Liver (tissue), 9 donors: ENCODE data around the gene TERT. TPM values are rescaled to one million over a fixed set of nuclear protein-coding genes. Genes with fewer than 3 reads are reported as not detected.

ENCODE experiments used
- DNase-seq: peaks from one replicate; pipeline ENCODE4 v3.0.0-alpha.2; 2017; ENCODE audit warnings: low spot score
- H3K27ac ChIP-seq, 2 donors: one replicate each; pipeline ENCODE4 v1.7.0; 2013; ENCODE audit warnings: inconsistent platforms in 2 of 2, low read length in 2 of 2, control low read depth in 1 of 2, low read depth in 1 of 2, mild to moderate bottlenecking in 1 of 2
- H3K27me3 ChIP-seq, 4 donors: one replicate each; pipeline versions ENCODE4 v1.6.1 to v1.7.0; 2013; ENCODE audit warnings: low read length in 3 of 4, inconsistent platforms in 1 of 4, mild to moderate bottlenecking in 1 of 4, moderate library complexity in 1 of 4; ENCODE audit not compliant: control insufficient read depth in 4 of 4, insufficient read depth in 4 of 4
- H3K36me3 ChIP-seq, 4 donors: one replicate each; pipeline versions ENCODE4 v1.6.1 to v1.7.0; 2013; ENCODE audit warnings: low read length in 3 of 4, mild to moderate bottlenecking in 3 of 4, low read depth in 1 of 4, moderate library complexity in 1 of 4; ENCODE audit not compliant: control insufficient read depth in 4 of 4, insufficient read depth in 3 of 4
- H3K4me1 ChIP-seq, 4 donors: one replicate each; pipeline versions ENCODE4 v1.6.1 to v1.7.0; 2013; ENCODE audit warnings: low read length in 3 of 4, mild to moderate bottlenecking in 3 of 4, moderate library complexity in 1 of 4; ENCODE audit not compliant: control insufficient read depth in 4 of 4, insufficient read depth in 4 of 4
- H3K4me3 ChIP-seq, 3 donors: one replicate each; pipeline versions ENCODE4 v1.6.1 to v1.7.0; 2013; ENCODE audit warnings: low read length in 3 of 3, control low read depth in 1 of 3, low read depth in 1 of 3, mild to moderate bottlenecking in 1 of 3
- H3K9ac ChIP-seq, 2 donors: one replicate each; pipeline ENCODE4 v1.7.0; 2013; ENCODE audit warnings: low read length in 2 of 2, mild to moderate bottlenecking in 2 of 2, moderate library complexity in 2 of 2, control low read depth in 1 of 2, low read depth in 1 of 2
- H3K9me3 ChIP-seq, 4 donors: one replicate each; pipeline versions ENCODE4 v1.6.1 to v1.7.0; 2013; ENCODE audit warnings: low read length in 3 of 4; ENCODE audit not compliant: control insufficient read depth in 4 of 4
- ATF3 ChIP-seq: IDR thresholded peaks from 2 replicates; pipeline ENCODE4 v1.6.1; 2016; ENCODE audit warnings: antibody characterized with exemption
- CTCF ChIP-seq: fragments of 150-350 bp; IDR thresholded peaks from 2 replicates; pipeline ENCODE4 v1.5.1; 2017; ENCODE audit warnings: improper control_type of control experiment, low read depth, low read length; ENCODE audit not compliant: missing input control
- EGR1 ChIP-seq, 2 donors: IDR thresholded peaks; 2 replicates each; pipeline ENCODE4 v1.6.1; 2016 to 2018; ENCODE audit warnings: antibody characterized with exemption in 2 of 2, low read depth in 2 of 2
- FOXA1 ChIP-seq: IDR thresholded peaks from 2 replicates; pipeline ENCODE4 v1.6.1; 2016; ENCODE audit warnings: antibody characterized with exemption
- FOXA2 ChIP-seq: IDR thresholded peaks from 2 replicates; pipeline ENCODE4 v1.6.1; 2016; ENCODE audit warnings: antibody characterized with exemption
- GABPA ChIP-seq, 2 donors: IDR thresholded peaks in 1 of 2; conservative IDR thresholded peaks in 1 of 2; 2 replicates each; pipeline ENCODE4 v1.6.1; 2016; ENCODE audit warnings: antibody characterized with exemption in 2 of 2, mild to moderate bottlenecking in 1 of 2, moderate library complexity in 1 of 2
- HNF4A ChIP-seq, 2 donors: conservative IDR thresholded peaks; 2 replicates each; pipeline ENCODE4 v1.6.1; 2016; ENCODE audit warnings: antibody characterized with exemption in 2 of 2, mild to moderate bottlenecking in 2 of 2
- HNF4G ChIP-seq: IDR thresholded peaks from 2 replicates; pipeline ENCODE4 v1.6.1; 2016; ENCODE audit warnings: antibody characterized with exemption
- JUND ChIP-seq, 2 donors: IDR thresholded peaks; 2 replicates each; pipeline ENCODE4 v1.6.1; 2016; ENCODE audit warnings: antibody characterized with exemption in 2 of 2
- MAX ChIP-seq: IDR thresholded peaks from 2 replicates; pipeline ENCODE4 v1.6.1; 2016; ENCODE audit warnings: antibody characterized with exemption
- NR2F2 ChIP-seq: IDR thresholded peaks from 2 replicates; pipeline ENCODE4 v1.6.1; 2016; ENCODE audit warnings: antibody characterized with exemption
- RAD21 ChIP-seq, 2 donors: IDR thresholded peaks; 2 replicates each; pipeline ENCODE4 v1.6.1; 2016; ENCODE audit warnings: antibody characterized with exemption in 2 of 2, mild to moderate bottlenecking in 2 of 2
- REST ChIP-seq: IDR thresholded peaks from 2 replicates; pipeline ENCODE4 v1.6.1; 2016; ENCODE audit warnings: antibody characterized with exemption, mild to moderate bottlenecking
- RXRA ChIP-seq, 2 donors: IDR thresholded peaks; 2 replicates each; pipeline ENCODE4 v1.6.1; 2017 to 2018; ENCODE audit warnings: antibody characterized with exemption in 2 of 2, mild to moderate bottlenecking in 1 of 2
- SP1 ChIP-seq: IDR thresholded peaks from 2 replicates; pipeline ENCODE4 v1.6.1; 2018; ENCODE audit warnings: antibody characterized with exemption, mild to moderate bottlenecking
- TAF1 ChIP-seq: conservative IDR thresholded peaks from 2 replicates; pipeline ENCODE4 v1.6.1; 2016; ENCODE audit warnings: antibody characterized with exemption, mild to moderate bottlenecking
- YY1 ChIP-seq: IDR thresholded peaks from 2 replicates; pipeline ENCODE4 v1.6.1; 2016; ENCODE audit warnings: antibody characterized with exemption, mild to moderate bottlenecking
- ZBTB33 ChIP-seq: IDR thresholded peaks from 2 replicates; pipeline ENCODE4 v1.6.1; 2016; ENCODE audit warnings: antibody characterized with exemption
- WGBS: extraction: QIAGEN DNeasy Blood & Tissue Kit; methylation state at CpG from one replicate; pipeline ENCODE4 v1.1.7; 2013; 5-methylcytosine and 5-hydroxymethylcytosine counted together
- polyA plus RNA-seq, 2 donors: library from polyadenylated mRNA; stranded (reverse) in 1 of 2; unstranded in 1 of 2; fragments of 200-250 nt in 1 of 2; fragments of >200 nt in 1 of 2; fragmentation: Nextera tagmentation in 1 of 2; extraction: Ambion mirVana in 1 of 2; gene quantifications; one replicate each; pipeline versions ENCODE4 v1.2.1 to v1.2.3, GENCODE V29; 2013 to 2015
- total RNA-seq, 2 donors: library from RNA; depleted of rRNA; stranded (reverse); fragments of >200 nt; gene quantifications; one replicate each; pipeline ENCODE4 v1.2.3, GENCODE V29; 2014
- donor health status: healthy.
- donor health status: healthy.
- donor health status: healthy.
- donor health status: healthy.
- donor health status: healthy.

The TERT gene
- total and polyA plus RNA-seq, 4 donors = 0.14 TPM; not detected in 3

GRCh38 chr5:1315709-1316587 lies 21.1 kb upstream of the TERT start:
- Histone ChIP-seq H3K27ac (peak overlapping the region; percentile 32 to 56), H3K4me1 (peaks cover 7 to 17% (median 15%) of the 10 kb centered on the region in 4 donors), H3K9ac (no peak overlapping the region), H3K27me3 (no peaks in the 10 kb centered on the region), H3K9me3 (no peaks in the 10 kb centered on the region), H3K36me3 (peaks cover 9 to 36% (median 18%) of the 10 kb centered on the region in 4 donors), H3K4me3 (peak overlapping the region in 2 of 3 donors; percentile 3 to 29)
- WGBS = 14% methylated on average over 33 of the region's 33 CpGs
- no peak for DNase-seq
- TF ChIP-seq JUND (IDR thresholded peaks at IDR 0.05) (peak in 1 of 2 donors; percentile 30), SP1 (peak; percentile 74), EGR1 (IDR thresholded peaks at IDR 0.05; ENCODE audit: low read depth in 2 of 2) (no peak), TAF1 (no peak), HNF4A (conservative IDR thresholded peaks at IDR 0.05) (peak in 1 of 2 donors; percentile 68), RAD21 (IDR thresholded peaks at IDR 0.05) (peak in 1 of 2 donors; percentile 34), CTCF (no peak), YY1 (peak; percentile 46), HNF4G (no peak), RXRA (IDR thresholded peaks at IDR 0.05) (peak; percentile 32 to 93), FOXA2 (peak; percentile 52), FOXA1 (no peak), REST (peak; percentile 76), NR2F2 (no peak), ZBTB33 (no peak), ATF3 (no peak), MAX (peak; percentile 68), GABPA (IDR thresholded peaks at IDR 0.05 in 1 of 2, conservative IDR thresholded peaks at IDR 0.05 in 1 of 2) (peak in 1 of 2 donors; percentile 57)
